Peyer's patch (tissue), 4 donors: Measurements from ENCODE around the gene GOSR2.

Source experiments
- CTCF ChIP-seq, 6 experiments: fragments of 450-650 bp in 4 of 6; fragments of 200-600 bp in 2 of 6; sonication (generic) in 1 of 6; IDR thresholded peaks; one replicate each; pipeline ENCODE4 v1.5.1; 2017 to 2019; ENCODE audit warnings: antibody characterized with exemption in 6 of 6, mild to moderate bottlenecking in 3 of 6, moderate library complexity in 1 of 6
- POLR2A ChIP-seq, 2 donors: fragments of 450-650 bp; IDR thresholded peaks; one replicate each; pipeline ENCODE4 v1.5.1; 2017; ENCODE audit warnings: antibody characterized with exemption in 2 of 2, mild to moderate bottlenecking in 2 of 2, moderate library complexity in 2 of 2

- TF ChIP-seq CTCF (IDR thresholded peaks at IDR 0.05) (no peak), POLR2A (IDR thresholded peaks at IDR 0.05) (no peak)
Measured at GRCh38 chr17:46989637-46990431, 66.9 kb downstream of the GOSR2 start.
